Activated naive CD8-positive, alpha-beta T cell treated with anti-CD3 and anti-CD28 coated beads for 36 hours (primary cell): ENCODE data around the gene MS4A15. TPM values are rescaled to one million over a fixed set of nuclear protein-coding genes. Genes with fewer than 3 reads are reported as not detected.
"Not testable (repeated sequence)": the region's sequence is repeated elsewhere in the genome, so short reads cannot be mapped to it uniquely, and the experiment has no call there.

Source experiments
- DNase-seq: peaks from one replicate; pipeline ENCODE4 v3.0.0; 2021
- H3K27ac Mint-ChIP-seq: one replicate; pipeline ENCODE4 v1.8.0; 2022; ENCODE audit warnings: mild to moderate bottlenecking, moderate library complexity, mixed read lengths
- H3K27me3 Mint-ChIP-seq: one replicate; pipeline ENCODE4 v1.8.0; 2022; ENCODE audit warnings: mild to moderate bottlenecking, mixed read lengths
- H3K36me3 Mint-ChIP-seq: one replicate; pipeline ENCODE4 v1.8.0; 2021; ENCODE audit warnings: mild to moderate bottlenecking, mixed read lengths
- H3K4me1 Mint-ChIP-seq: one replicate; pipeline ENCODE4 v1.8.0; 2021; ENCODE audit warnings: mixed read lengths
- H3K4me3 Mint-ChIP-seq: one replicate; pipeline ENCODE4 v1.8.0; 2022; ENCODE audit warnings: mild to moderate bottlenecking, moderate library complexity, mixed read lengths
- H3K9me3 Mint-ChIP-seq: one replicate; pipeline ENCODE4 v1.8.0; 2022; ENCODE audit warnings: mixed read lengths
- total RNA-seq, 2 experiments: library from RNA; stranded (reverse); gene quantifications; one replicate each; pipeline ENCODE4 v1.2.3, GENCODE V29; 2021

Gene MS4A15
- total RNA-seq, 2 experiments from 2014 or later, result not detected

GRCh38 chr11:60741421-60741820 lies 15.2 kb upstream of the MS4A15 start:
- Mint-ChIP-seq H3K4me1 (no peaks in the 10 kb centered on the region), H3K27me3 (peaks cover 11% of the 10 kb centered on the region), H3K36me3 (no peaks in the 10 kb centered on the region), H3K4me3 (no peak overlapping the region), H3K9me3 (no peaks in the 10 kb centered on the region), H3K27ac (no peak overlapping the region)
- no peak for DNase-seq

GRCh38 chr11:60743058-60743457 lies 13.6 kb upstream of the MS4A15 start:
- no peak overlapping the region for H3K27ac Mint-ChIP-seq
- H3K4me3 Mint-ChIP-seq, result no peak overlapping the region
- no peak for DNase-seq
- H3K27me3 Mint-ChIP-seq, result peaks cover 11% of the 10 kb centered on the region
- no peaks in the 10 kb centered on the region for H3K9me3 Mint-ChIP-seq
- no peaks in the 10 kb centered on the region for H3K4me1 Mint-ChIP-seq
- H3K36me3 Mint-ChIP-seq, result no peaks in the 10 kb centered on the region

- Mint-ChIP-seq H3K4me1 (no peaks in the 10 kb centered on the region), H3K9me3 (no peaks in the 10 kb centered on the region), H3K27ac (no peak overlapping the region), H3K27me3 (peaks cover 6% of the 10 kb centered on the region), H3K36me3 (no peaks in the 10 kb centered on the region), H3K4me3 (no peak overlapping the region)
- DNase-seq, result no peak
Measured at GRCh38 chr11:60744114-60744513, 12.6 kb upstream of the MS4A15 start.

GRCh38 chr11:60747359-60747873 lies 9.3 kb upstream of the MS4A15 start:
- Mint-ChIP-seq H3K27me3 (peaks cover 16% of the 10 kb centered on the region), H3K27ac (no peak overlapping the region), H3K9me3 (no peaks in the 10 kb centered on the region), H3K4me1 (no peaks in the 10 kb centered on the region), H3K36me3 (no peaks in the 10 kb centered on the region), H3K4me3 (no peak overlapping the region)
- no peak for DNase-seq

- H3K27me3 Mint-ChIP-seq, result peaks cover 21% of the 10 kb centered on the region
- no peaks in the 10 kb centered on the region for H3K4me1 Mint-ChIP-seq
Measured at GRCh38 chr11:60748225-60748624, 8.4 kb upstream of the MS4A15 start.

GRCh38 chr11:60748821-60749220 lies 7.8 kb upstream of the MS4A15 start:
- no peak overlapping the region for H3K27ac Mint-ChIP-seq
- no peak overlapping the region for H3K4me3 Mint-ChIP-seq
- DNase-seq, result no peak
- no peaks in the 10 kb centered on the region for H3K36me3 Mint-ChIP-seq
- H3K4me1 Mint-ChIP-seq, result no peaks in the 10 kb centered on the region
- no peaks in the 10 kb centered on the region for H3K9me3 Mint-ChIP-seq
- H3K27me3 Mint-ChIP-seq, result peaks cover 23% of the 10 kb centered on the region

More at GRCh38 chr11:60748225-60748624, 8.4 kb upstream of the MS4A15 start:
- DNase-seq, result no peak
- Mint-ChIP-seq H3K27ac (no peak overlapping the region), H3K4me3 (no peak overlapping the region), H3K9me3 (no peaks in the 10 kb centered on the region), H3K36me3 (no peaks in the 10 kb centered on the region)

GRCh38 chr11:60750911-60751310 lies 5.8 kb upstream of the MS4A15 start:
- DNase-seq, result no peak
- Mint-ChIP-seq H3K9me3 (no peaks in the 10 kb centered on the region), H3K27me3 (peaks cover 20% of the 10 kb centered on the region), H3K27ac (no peak overlapping the region), H3K4me3 (no peak overlapping the region), H3K4me1 (no peaks in the 10 kb centered on the region), H3K36me3 (no peaks in the 10 kb centered on the region)

- no peak for DNase-seq
- peaks cover 25% of the 10 kb centered on the region for H3K27me3 Mint-ChIP-seq
- no peak overlapping the region for H3K27ac Mint-ChIP-seq
- H3K4me1 Mint-ChIP-seq, result no peaks in the 10 kb centered on the region
- H3K4me3 Mint-ChIP-seq, result no peak overlapping the region
- no peaks in the 10 kb centered on the region for H3K9me3 Mint-ChIP-seq
- no peaks in the 10 kb centered on the region for H3K36me3 Mint-ChIP-seq
Measured at GRCh38 chr11:60753309-60753708, 3.4 kb upstream of the MS4A15 start.

- DNase-seq, result no peak
- peaks cover 36% of the 10 kb centered on the region for H3K27me3 Mint-ChIP-seq
- H3K4me1 Mint-ChIP-seq, result no peaks in the 10 kb centered on the region
Measured at GRCh38 chr11:60754887-60755286, 1.8 kb upstream of the MS4A15 start.

GRCh38 chr11:60757231-60757800 lies 649 bp downstream of the MS4A15 start:
- H3K27me3 Mint-ChIP-seq, result peaks cover 41% of the 10 kb centered on the region
- H3K4me3 Mint-ChIP-seq, result no peak overlapping the region
- H3K4me1 Mint-ChIP-seq, result no peaks in the 10 kb centered on the region
- no peak for DNase-seq
- H3K9me3 Mint-ChIP-seq, result no peaks in the 10 kb centered on the region
- H3K27ac Mint-ChIP-seq, result no peak overlapping the region
- H3K36me3 Mint-ChIP-seq, result no peaks in the 10 kb centered on the region

More at GRCh38 chr11:60754887-60755286, 1.8 kb upstream of the MS4A15 start:
- Mint-ChIP-seq H3K4me3 (no peak overlapping the region), H3K27ac (no peak overlapping the region), H3K9me3 (no peaks in the 10 kb centered on the region), H3K36me3 (no peaks in the 10 kb centered on the region)

GRCh38 chr11:60758671-60759070 lies 2.0 kb downstream of the MS4A15 start:
- H3K4me1 Mint-ChIP-seq, H3K9me3 Mint-ChIP-seq, H3K4me3 Mint-ChIP-seq, H3K36me3 Mint-ChIP-seq, DNase-seq, H3K27ac Mint-ChIP-seq: not testable (repeated sequence)
- H3K27me3 Mint-ChIP-seq, result peaks cover 32% of the 10 kb centered on the region

- H3K4me1 Mint-ChIP-seq, H3K36me3 Mint-ChIP-seq, DNase-seq, H3K9me3 Mint-ChIP-seq, H3K4me3 Mint-ChIP-seq, H3K27ac Mint-ChIP-seq: not testable (repeated sequence)
- H3K27me3 Mint-ChIP-seq, result peaks cover 40% of the 10 kb centered on the region
Measured at GRCh38 chr11:60759438-60760225, 3.0 kb downstream of the MS4A15 start.

- H3K4me1 Mint-ChIP-seq, result peaks cover 4% of the 10 kb centered on the region
- no peak overlapping the region for H3K4me3 Mint-ChIP-seq
- no peak for DNase-seq
- no peaks in the 10 kb centered on the region for H3K9me3 Mint-ChIP-seq
- H3K27me3 Mint-ChIP-seq, result peaks cover 49% of the 10 kb centered on the region
- no peak overlapping the region for H3K27ac Mint-ChIP-seq
- H3K36me3 Mint-ChIP-seq, result no peaks in the 10 kb centered on the region
Measured at GRCh38 chr11:60761436-60762190, 4.9 kb downstream of the MS4A15 start.

GRCh38 chr11:60762851-60763691 lies 6.4 kb downstream of the MS4A15 start:
- H3K9me3 Mint-ChIP-seq, result no peaks in the 10 kb centered on the region
- H3K27ac Mint-ChIP-seq, result no peak overlapping the region
- DNase-seq, result no peak
- no peak overlapping the region for H3K4me3 Mint-ChIP-seq
- peaks cover 4% of the 10 kb centered on the region for H3K4me1 Mint-ChIP-seq
- H3K36me3 Mint-ChIP-seq, result no peaks in the 10 kb centered on the region
- H3K27me3 Mint-ChIP-seq, result peaks cover 50% of the 10 kb centered on the region
